ENCODE measurements around the gene ST6GALNAC4. TPM values are rescaled to one million over a fixed set of nuclear protein-coding genes. Genes with fewer than 3 reads are reported as not detected.

Gene ST6GALNAC4
- total RNA-seq, 2 donors from 2014 or later: 17.5 to 44.5 TPM

- Mint-ChIP-seq H3K27me3 (no peaks in the 10 kb centered on the region), H3K4me3 (no peak overlapping the region), H3K27ac (no peak overlapping the region), H3K9me3 (no peaks in the 10 kb centered on the region), H3K4me1 (ENCODE audit: low read depth in 2 of 2) (peaks cover 6 to 8% of the 10 kb centered on the region in 2 donors), H3K36me3 (no peaks in the 10 kb centered on the region)
- DNase-seq (ENCODE audit: low spot score) (no peak), ATAC-seq (no peak)
These were observed 38.0 kb upstream of the ST6GALNAC4 start for GRCh38 chr9:127954831-127955293.

- DNase-seq (ENCODE audit: low spot score): no peak
- ATAC-seq: no peak
- no peak overlapping the region for H3K4me3 Mint-ChIP-seq
- H3K27me3 Mint-ChIP-seq: no peaks in the 10 kb centered on the region
- H3K27ac Mint-ChIP-seq: no peak overlapping the region
- H3K9me3 Mint-ChIP-seq: no peaks in the 10 kb centered on the region
- peaks cover 4 to 5% of the 10 kb centered on the region in 2 donors for H3K4me1 Mint-ChIP-seq (ENCODE audit: low read depth in 2 of 2)
- H3K36me3 Mint-ChIP-seq: no peaks in the 10 kb centered on the region
These were observed 37.1 kb upstream of the ST6GALNAC4 start for GRCh38 chr9:127953768-127954505.

- H3K4me3 Mint-ChIP-seq: no peak overlapping the region
- no peak overlapping the region for H3K27ac Mint-ChIP-seq
- H3K9me3 Mint-ChIP-seq: no peaks in the 10 kb centered on the region
- no peak for ATAC-seq
- DNase-seq (ENCODE audit: low spot score): no peak
- no peaks in the 10 kb centered on the region for H3K27me3 Mint-ChIP-seq
- H3K4me1 Mint-ChIP-seq (ENCODE audit: low read depth in 2 of 2): peaks cover 4 to 5% of the 10 kb centered on the region in 2 donors
- no peaks in the 10 kb centered on the region for H3K36me3 Mint-ChIP-seq
These were observed 36.3 kb upstream of the ST6GALNAC4 start for GRCh38 chr9:127953154-127953553.

GRCh38 chr9:127950513-127951289, 33.9 kb upstream of the ST6GALNAC4 start:
- no peaks in the 10 kb centered on the region for H3K27me3 Mint-ChIP-seq
- no peaks in the 10 kb centered on the region for H3K36me3 Mint-ChIP-seq
- peaks cover 4 to 5% of the 10 kb centered on the region in 2 donors for H3K4me1 Mint-ChIP-seq (ENCODE audit: low read depth in 2 of 2)
- no peak overlapping the region for H3K4me3 Mint-ChIP-seq
- ATAC-seq (no peak), DNase-seq (ENCODE audit: low spot score) (no peak)
- no peaks in the 10 kb centered on the region for H3K9me3 Mint-ChIP-seq
- H3K27ac Mint-ChIP-seq: peak overlapping the region in 1 of 2 donors; percentile 27

- no peaks in the 10 kb centered on the region for H3K9me3 Mint-ChIP-seq
- H3K36me3 Mint-ChIP-seq: no peaks in the 10 kb centered on the region
- peak overlapping the region in 1 of 2 donors; percentile 27 for H3K27ac Mint-ChIP-seq
- no peaks in the 10 kb centered on the region for H3K4me1 Mint-ChIP-seq (ENCODE audit: low read depth in 2 of 2)
- H3K4me3 Mint-ChIP-seq: no peak overlapping the region
- ATAC-seq (no peak), DNase-seq (ENCODE audit: low spot score) (no peak)
- H3K27me3 Mint-ChIP-seq: no peaks in the 10 kb centered on the region
These were observed 33.1 kb upstream of the ST6GALNAC4 start for GRCh38 chr9:127949827-127950512.

- no peak for ATAC-seq
These were observed 31.2 kb upstream of the ST6GALNAC4 start for GRCh38 chr9:127947841-127948710.

GRCh38 chr9:127946728-127947127, 29.9 kb upstream of the ST6GALNAC4 start:
- Mint-ChIP-seq H3K4me3 (no peak overlapping the region), H3K27ac (no peak overlapping the region), H3K9me3 (no peaks in the 10 kb centered on the region), H3K27me3 (no peaks in the 10 kb centered on the region), H3K36me3 (no peaks in the 10 kb centered on the region), H3K4me1 (ENCODE audit: low read depth in 2 of 2) (peaks cover 7 to 14% of the 10 kb centered on the region in 2 donors)
- ATAC-seq (no peak), DNase-seq (ENCODE audit: low spot score) (no peak)

More at GRCh38 chr9:127947841-127948710, 31.2 kb upstream of the ST6GALNAC4 start:
- H3K4me1 Mint-ChIP-seq (ENCODE audit: low read depth in 2 of 2): peaks cover 4 to 9% of the 10 kb centered on the region in 2 donors
- no peaks in the 10 kb centered on the region for H3K27me3 Mint-ChIP-seq
- H3K9me3 Mint-ChIP-seq: no peaks in the 10 kb centered on the region
- H3K36me3 Mint-ChIP-seq: no peaks in the 10 kb centered on the region
- no peak overlapping the region for H3K4me3 Mint-ChIP-seq
- no peak overlapping the region for H3K27ac Mint-ChIP-seq
- DNase-seq (ENCODE audit: low spot score): no peak

GRCh38 chr9:127945942-127946341, 29.1 kb upstream of the ST6GALNAC4 start:
- Mint-ChIP-seq H3K27me3 (no peaks in the 10 kb centered on the region), H3K9me3 (no peaks in the 10 kb centered on the region), H3K4me1 (ENCODE audit: low read depth in 2 of 2) (peaks cover 7 to 14% of the 10 kb centered on the region in 2 donors), H3K27ac (no peak overlapping the region), H3K4me3 (no peak overlapping the region), H3K36me3 (no peaks in the 10 kb centered on the region)
- ATAC-seq (no peak), DNase-seq (ENCODE audit: low spot score) (no peak)

- DNase-seq (ENCODE audit: low spot score): no peak
- no peak for ATAC-seq
- Mint-ChIP-seq H3K36me3 (no peaks in the 10 kb centered on the region), H3K27ac (no peak overlapping the region), H3K4me1 (ENCODE audit: low read depth in 2 of 2) (peaks cover 7 to 14% of the 10 kb centered on the region in 2 donors), H3K4me3 (no peak overlapping the region), H3K27me3 (no peaks in the 10 kb centered on the region), H3K9me3 (no peaks in the 10 kb centered on the region)
These were observed 28.5 kb upstream of the ST6GALNAC4 start for GRCh38 chr9:127945338-127945737.

- Mint-ChIP-seq H3K4me3 (no peak overlapping the region), H3K4me1 (ENCODE audit: low read depth in 2 of 2) (peaks cover 7 to 14% of the 10 kb centered on the region in 2 donors), H3K9me3 (no peaks in the 10 kb centered on the region), H3K27ac (no peak overlapping the region), H3K36me3 (no peaks in the 10 kb centered on the region), H3K27me3 (no peaks in the 10 kb centered on the region)
- ATAC-seq: no peak
- no peak for DNase-seq (ENCODE audit: low spot score)
These were observed 27.9 kb upstream of the ST6GALNAC4 start for GRCh38 chr9:127944586-127945218.

GRCh38 chr9:127943731-127944144, 26.9 kb upstream of the ST6GALNAC4 start:
- peaks cover 7 to 14% of the 10 kb centered on the region in 2 donors for H3K4me1 Mint-ChIP-seq (ENCODE audit: low read depth in 2 of 2)
- H3K27ac Mint-ChIP-seq: no peak overlapping the region

GRCh38 chr9:127943011-127943662, 26.3 kb upstream of the ST6GALNAC4 start:
- H3K9me3 Mint-ChIP-seq: no peaks in the 10 kb centered on the region
- no peak for DNase-seq (ENCODE audit: low spot score)
- H3K27me3 Mint-ChIP-seq: no peaks in the 10 kb centered on the region
- H3K36me3 Mint-ChIP-seq: no peaks in the 10 kb centered on the region
- ATAC-seq: no peak
- H3K27ac Mint-ChIP-seq: no peak overlapping the region
- H3K4me3 Mint-ChIP-seq: no peak overlapping the region
- H3K4me1 Mint-ChIP-seq (ENCODE audit: low read depth in 2 of 2): peaks cover 7 to 14% of the 10 kb centered on the region in 2 donors

More at GRCh38 chr9:127943731-127944144, 26.9 kb upstream of the ST6GALNAC4 start:
- H3K27me3 Mint-ChIP-seq: no peaks in the 10 kb centered on the region
- no peaks in the 10 kb centered on the region for H3K36me3 Mint-ChIP-seq
- H3K9me3 Mint-ChIP-seq: no peaks in the 10 kb centered on the region
- no peak for DNase-seq (ENCODE audit: low spot score)
- peak; percentile 81 to 89 for ATAC-seq
- no peak overlapping the region for H3K4me3 Mint-ChIP-seq

Measured in natural killer cell treated with Interleukin-12 subunit alpha and Interleukin-12 subunit beta and Interleukin-15 and Interleukin-18, amount 100 ng/mL, for 72 hours (primary cell).